H9 (cell line): ENCODE results near the gene SLC9A5. TPM values are rescaled to one million over a fixed set of nuclear protein-coding genes. Genes with fewer than 3 reads are reported as not detected.

Source experiments
- DNase-seq: peaks from one replicate; pipeline ENCODE4 v3.0.0-alpha.2; 2017
- H2AFZ ChIP-seq: one replicate; pipeline ENCODE4 v1.6.1; 2013; ENCODE audit warnings: mild to moderate bottlenecking, low read length, control low read depth, moderate library complexity
- H2AK5ac ChIP-seq: 2 replicates; pipeline ENCODE4 v1.6.1; 2013; ENCODE audit warnings: low read length, control low read depth, mixed read lengths; ENCODE audit not compliant: insufficient read length
- H2BK120ac ChIP-seq: one replicate; pipeline ENCODE4 v1.6.1; 2013; ENCODE audit warnings: low read depth, mild to moderate bottlenecking, low read length, control low read depth, inconsistent platforms; ENCODE audit not compliant: poor library complexity, severe bottlenecking
- H2BK12ac ChIP-seq: 2 replicates; pipeline ENCODE4 v1.6.1; 2013; ENCODE audit warnings: low read length, control low read depth, mixed read lengths, low read depth; ENCODE audit not compliant: insufficient read length
- H2BK15ac ChIP-seq: 2 replicates; pipeline ENCODE4 v1.6.1; 2013; ENCODE audit warnings: low read depth, low read length, control low read depth
- H2BK20ac ChIP-seq: one replicate; pipeline ENCODE4 v1.6.1; 2013; ENCODE audit warnings: low read depth, mild to moderate bottlenecking, low read length, control low read depth, inconsistent platforms; ENCODE audit not compliant: poor library complexity, severe bottlenecking
- H2BK5ac ChIP-seq: 2 replicates; pipeline ENCODE4 v1.6.1; 2013; ENCODE audit warnings: low read length, control low read depth, mixed read lengths; ENCODE audit not compliant: insufficient read length
- H3K14ac ChIP-seq: 2 replicates; pipeline ENCODE4 v1.6.1; 2013; ENCODE audit warnings: low read length, control low read depth; ENCODE audit not compliant: insufficient read depth
- H3K18ac ChIP-seq: 2 replicates; pipeline ENCODE4 v1.6.1; 2013; ENCODE audit warnings: low read depth, mild to moderate bottlenecking, mixed read lengths, low read length, control low read depth; ENCODE audit not compliant: insufficient read length
- H3K23ac ChIP-seq: 2 replicates; pipeline ENCODE4 v1.6.1; 2013; ENCODE audit warnings: low read length, control low read depth, mixed read lengths, low read depth; ENCODE audit not compliant: insufficient read length
- H3K23me2 ChIP-seq: 2 replicates; pipeline ENCODE4 v1.6.1; 2013; ENCODE audit warnings: low read depth, mild to moderate bottlenecking, mixed read lengths, low read length, control low read depth; ENCODE audit not compliant: insufficient read length, poor library complexity, severe bottlenecking
- H3K27ac ChIP-seq: 2 replicates; pipeline ENCODE4 v1.5.1; 2013; ENCODE audit warnings: low read length, control low read depth, mixed read lengths, low read depth; ENCODE audit not compliant: insufficient read length
- H3K27me3 ChIP-seq: 2 replicates; pipeline ENCODE4 v1.6.1; 2013; ENCODE audit warnings: low read length, control low read depth, inconsistent platforms; ENCODE audit not compliant: insufficient read depth
- H3K4ac ChIP-seq: 2 replicates; pipeline ENCODE4 v1.6.1; 2013; ENCODE audit warnings: low read depth, mild to moderate bottlenecking, control low read depth, inconsistent platforms, low read length, moderate library complexity
- H3K4me1 ChIP-seq: 2 replicates; pipeline ENCODE4 v1.6.1; 2013; ENCODE audit warnings: low read length, control low read depth, inconsistent platforms; ENCODE audit not compliant: insufficient read depth
- H3K4me2 ChIP-seq: 2 replicates; pipeline ENCODE4 v1.6.1; 2013; ENCODE audit warnings: low read length, control low read depth, mixed read lengths; ENCODE audit not compliant: insufficient read length, insufficient read depth
- H3K56ac ChIP-seq: 2 replicates; pipeline ENCODE4 v1.6.1; 2013; ENCODE audit warnings: low read depth, mild to moderate bottlenecking, mixed read lengths, low read length, control low read depth; ENCODE audit not compliant: insufficient read length
- H3K79me1 ChIP-seq: 2 replicates; pipeline ENCODE4 v1.6.1; 2013; ENCODE audit warnings: low read depth, mild to moderate bottlenecking, moderate library complexity, low read length, control low read depth, inconsistent platforms; ENCODE audit not compliant: insufficient read depth, poor library complexity, severe bottlenecking
- H3K79me2 ChIP-seq: 2 replicates; pipeline ENCODE4 v1.6.1; 2013; ENCODE audit warnings: low read length, control low read depth, inconsistent platforms; ENCODE audit not compliant: insufficient read depth
- H3K9ac ChIP-seq: 2 replicates; pipeline ENCODE4 v1.6.1; 2013; ENCODE audit warnings: low read length, control low read depth, mixed read lengths; ENCODE audit not compliant: insufficient read length; ENCODE audit errors: extremely low read depth
- H3K9me3 ChIP-seq: one replicate; pipeline ENCODE4 v1.6.1; 2013; ENCODE audit warnings: low read depth, low read length, inconsistent platforms; ENCODE audit not compliant: control insufficient read depth
- H3T11ph ChIP-seq: one replicate; pipeline ENCODE4 v1.6.1; 2013; ENCODE audit warnings: mild to moderate bottlenecking, low read length, control low read depth, inconsistent platforms
- H4K20me1 ChIP-seq: one replicate; pipeline ENCODE4 v1.6.1; 2013; ENCODE audit not compliant: control insufficient read depth, insufficient read length, insufficient read depth
- H4K5ac ChIP-seq: 2 replicates; pipeline ENCODE4 v1.6.1; 2013; ENCODE audit warnings: low read depth, mild to moderate bottlenecking, mixed read lengths, low read length, control low read depth; ENCODE audit not compliant: insufficient read length
- H4K8ac ChIP-seq: replicated peaks from 2 replicates; pipeline ENCODE4 v1.6.1; 2013; ENCODE audit warnings: low read length, control low read depth, mixed read lengths, low read depth; ENCODE audit not compliant: insufficient read length
- H4K91ac ChIP-seq: 2 replicates; pipeline ENCODE4 v1.6.1; 2013; ENCODE audit warnings: low read depth, mild to moderate bottlenecking, moderate library complexity, mixed read lengths, low read length, control low read depth; ENCODE audit not compliant: insufficient read length
- H3K27ac Mint-ChIP-seq, 3 experiments: 2 replicates in 2 of 3; 3 replicates in 1 of 3; pipeline ENCODE4 v1.8.0; 2020 to 2021; ENCODE audit warnings: mixed read lengths in 3 of 3, mild to moderate bottlenecking in 1 of 3, moderate library complexity in 1 of 3
- H3K27me3 Mint-ChIP-seq: 2 replicates; pipeline ENCODE4 v1.8.0; 2021; ENCODE audit warnings: low read depth, mild to moderate bottlenecking, moderate library complexity, mixed read lengths
- H3K36me3 Mint-ChIP-seq, 3 experiments: 2 replicates in 2 of 3; 3 replicates in 1 of 3; pipeline ENCODE4 v1.8.0; 2020 to 2021; ENCODE audit warnings: low read depth in 3 of 3, mixed read lengths in 3 of 3; ENCODE audit not compliant: insufficient read depth in 1 of 3
- H3K4me1 Mint-ChIP-seq, 2 experiments: 2 replicates each; pipeline ENCODE4 v1.8.0; 2020; ENCODE audit warnings: mixed read lengths in 2 of 2
- H3K4me3 Mint-ChIP-seq, 2 experiments: 2 replicates in 1 of 2; 3 replicates in 1 of 2; pipeline ENCODE4 v1.8.0; 2020 to 2021; ENCODE audit warnings: mild to moderate bottlenecking in 2 of 2, mixed read lengths in 2 of 2, moderate library complexity in 1 of 2
- H3K9me3 Mint-ChIP-seq, 2 experiments: 2 replicates in 1 of 2; 3 replicates in 1 of 2; pipeline ENCODE4 v1.8.0; 2020; ENCODE audit warnings: mild to moderate bottlenecking in 2 of 2, mixed read lengths in 2 of 2, moderate library complexity in 1 of 2
- WGBS: extraction: QIAGEN DNeasy Blood & Tissue Kit; methylation state at CpG from one replicate; pipeline ENCODE4 v1.1.7; 2013; ENCODE audit warnings: missing lambda C conversion rate, low lambda C conversion rate, mixed read lengths; ENCODE audit not compliant: insufficient read length; ENCODE audit errors: extremely low coverage; 5-methylcytosine and 5-hydroxymethylcytosine counted together
- total RNA-seq: library from RNA; stranded (reverse); gene quantifications from 2 replicates; pipeline ENCODE4 v1.2.1, GENCODE V29; 2021
- TF ChIP-seq, protein P1 (sequence below): fragments of 200-600 bp; sonication (generic); conservative IDR thresholded peaks from 3 replicates; pipeline ENCODE4 v1.8.0; 2021; ENCODE audit warnings: antibody characterized with exemption, mild to moderate bottlenecking

Gene SLC9A5
- total RNA-seq, 1 experiment from 2014 or later = 9.1 TPM

DNA sequence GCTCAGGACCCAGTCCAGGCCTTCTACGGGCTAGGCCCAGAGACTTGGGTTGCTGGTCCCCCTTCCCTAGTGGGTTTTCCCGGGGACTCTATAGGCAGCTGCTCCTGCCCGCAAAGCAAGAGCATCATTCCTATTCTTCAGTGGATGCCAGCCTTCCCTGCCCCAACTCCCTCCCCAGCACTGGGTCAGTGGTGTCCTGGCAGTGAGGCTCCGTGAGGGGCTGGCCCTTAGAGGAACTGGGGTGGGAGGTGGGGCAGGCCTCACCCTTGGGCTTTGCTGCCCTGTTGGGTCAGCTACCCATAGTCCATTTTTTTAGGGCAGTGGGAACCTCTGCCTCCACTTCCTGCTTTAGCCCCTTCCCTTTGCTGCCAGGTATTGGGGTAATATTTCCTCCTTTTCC is 22.7 kb downstream of the SLC9A5 start:
- Histone ChIP-seq H3K4ac (no peak overlapping the region), H3K23me2 (no peaks in the 10 kb centered on the region), H4K20me1 (no peaks in the 10 kb centered on the region), H2BK20ac (no peak overlapping the region), H2BK5ac (no peak overlapping the region), H4K91ac (no peak overlapping the region), H3K9ac (no peak overlapping the region), H3T11ph (no peak overlapping the region), H3K9me3 (no peaks in the 10 kb centered on the region), H3K18ac (no peak overlapping the region), H3K79me1 (no peaks in the 10 kb centered on the region), H2BK120ac (no peak overlapping the region), H2BK12ac (no peak overlapping the region), H3K4me2 (no peak overlapping the region), H3K79me2 (no peaks in the 10 kb centered on the region), H3K4me1 (no peaks in the 10 kb centered on the region), H4K5ac (no peak overlapping the region), H3K23ac (no peak overlapping the region), H3K27ac (no peak overlapping the region), H2AFZ (no peak overlapping the region), H3K14ac (no peak overlapping the region), H2AK5ac (no peak overlapping the region), H3K27me3 (no peaks in the 10 kb centered on the region; the same call in 1 of the 2 replicates), H4K8ac (no peak overlapping the region), H2BK15ac (no peak overlapping the region), H3K56ac (no peak overlapping the region)
- TF ChIP-seq, protein P1, sequence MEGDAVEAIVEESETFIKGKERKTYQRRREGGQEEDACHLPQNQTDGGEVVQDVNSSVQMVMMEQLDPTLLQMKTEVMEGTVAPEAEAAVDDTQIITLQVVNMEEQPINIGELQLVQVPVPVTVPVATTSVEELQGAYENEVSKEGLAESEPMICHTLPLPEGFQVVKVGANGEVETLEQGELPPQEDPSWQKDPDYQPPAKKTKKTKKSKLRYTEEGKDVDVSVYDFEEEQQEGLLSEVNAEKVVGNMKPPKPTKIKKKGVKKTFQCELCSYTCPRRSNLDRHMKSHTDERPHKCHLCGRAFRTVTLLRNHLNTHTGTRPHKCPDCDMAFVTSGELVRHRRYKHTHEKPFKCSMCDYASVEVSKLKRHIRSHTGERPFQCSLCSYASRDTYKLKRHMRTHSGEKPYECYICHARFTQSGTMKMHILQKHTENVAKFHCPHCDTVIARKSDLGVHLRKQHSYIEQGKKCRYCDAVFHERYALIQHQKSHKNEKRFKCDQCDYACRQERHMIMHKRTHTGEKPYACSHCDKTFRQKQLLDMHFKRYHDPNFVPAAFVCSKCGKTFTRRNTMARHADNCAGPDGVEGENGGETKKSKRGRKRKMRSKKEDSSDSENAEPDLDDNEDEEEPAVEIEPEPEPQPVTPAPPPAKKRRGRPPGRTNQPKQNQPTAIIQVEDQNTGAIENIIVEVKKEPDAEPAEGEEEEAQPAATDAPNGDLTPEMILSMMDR = no peak
- no CpG with 5 or more reads among the region's 4 CpGs for WGBS
- H3K27ac Mint-ChIP-seq = no peak overlapping the region
- H3K4me1 Mint-ChIP-seq = peaks cover 0 to 4% of the 10 kb centered on the region in 2 experiments; a peak in 1 of 4 replicates
- peaks cover 0 to 2% (median 0%) of the 10 kb centered on the region in 3 experiments; a peak in 2 of 7 replicates for H3K36me3 Mint-ChIP-seq
- H3K4me3 Mint-ChIP-seq = no peak overlapping the region
- H3K27me3 Mint-ChIP-seq = no peaks in the 10 kb centered on the region; the same call in 1 of the 2 replicates
- H3K9me3 Mint-ChIP-seq = no peaks in the 10 kb centered on the region
- no peak for DNase-seq
